ENCODE measurements around the gene ARHGAP1.

DNA sequence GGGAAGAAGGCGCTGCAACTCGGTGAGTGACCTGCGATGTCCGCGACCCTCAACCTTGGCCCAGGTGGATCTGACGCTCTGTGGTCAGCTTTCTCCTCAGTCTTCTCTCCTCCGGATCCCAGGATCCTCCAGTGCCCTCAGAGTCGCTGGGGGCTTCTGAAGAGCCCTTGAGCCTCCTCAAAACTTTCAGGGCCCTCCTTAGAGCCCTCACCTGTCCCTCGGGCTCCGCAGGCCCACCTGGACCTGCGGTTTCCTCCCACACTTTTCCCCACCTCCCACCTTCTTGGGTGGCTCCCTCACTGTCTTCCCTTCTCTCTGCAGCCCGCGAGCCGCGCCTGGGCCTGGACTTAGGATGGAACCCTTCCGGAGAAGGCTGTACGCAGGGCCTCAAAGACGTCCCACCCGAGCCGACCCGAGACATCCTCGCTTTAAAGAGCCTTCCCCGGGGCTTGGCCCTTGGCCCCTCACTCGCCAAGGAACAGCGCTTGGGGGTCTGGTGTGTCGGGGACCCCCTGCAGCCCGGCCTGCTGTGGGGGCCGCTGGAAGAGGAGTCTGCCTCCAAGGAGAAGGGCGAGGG, 747 bp upstream of the ARHGAP1 start:
- TF ChIP-seq, protein P1, sequence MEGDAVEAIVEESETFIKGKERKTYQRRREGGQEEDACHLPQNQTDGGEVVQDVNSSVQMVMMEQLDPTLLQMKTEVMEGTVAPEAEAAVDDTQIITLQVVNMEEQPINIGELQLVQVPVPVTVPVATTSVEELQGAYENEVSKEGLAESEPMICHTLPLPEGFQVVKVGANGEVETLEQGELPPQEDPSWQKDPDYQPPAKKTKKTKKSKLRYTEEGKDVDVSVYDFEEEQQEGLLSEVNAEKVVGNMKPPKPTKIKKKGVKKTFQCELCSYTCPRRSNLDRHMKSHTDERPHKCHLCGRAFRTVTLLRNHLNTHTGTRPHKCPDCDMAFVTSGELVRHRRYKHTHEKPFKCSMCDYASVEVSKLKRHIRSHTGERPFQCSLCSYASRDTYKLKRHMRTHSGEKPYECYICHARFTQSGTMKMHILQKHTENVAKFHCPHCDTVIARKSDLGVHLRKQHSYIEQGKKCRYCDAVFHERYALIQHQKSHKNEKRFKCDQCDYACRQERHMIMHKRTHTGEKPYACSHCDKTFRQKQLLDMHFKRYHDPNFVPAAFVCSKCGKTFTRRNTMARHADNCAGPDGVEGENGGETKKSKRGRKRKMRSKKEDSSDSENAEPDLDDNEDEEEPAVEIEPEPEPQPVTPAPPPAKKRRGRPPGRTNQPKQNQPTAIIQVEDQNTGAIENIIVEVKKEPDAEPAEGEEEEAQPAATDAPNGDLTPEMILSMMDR (IDR thresholded peaks at IDR 0.05): no peak
- TF ChIP-seq POLR2A (IDR thresholded peaks at IDR 0.05): no peak

Data from right lobe of liver (tissue), 4 donors.